Measurements from ENCODE around the gene COQ10A. TPM values are rescaled to one million over a fixed set of nuclear protein-coding genes. Genes with fewer than 3 reads are reported as not detected.

COQ10A gene
- total and polyA plus RNA-seq, 2 donors from 2014 or later = 14.5 to 30.0 TPM

DNA sequence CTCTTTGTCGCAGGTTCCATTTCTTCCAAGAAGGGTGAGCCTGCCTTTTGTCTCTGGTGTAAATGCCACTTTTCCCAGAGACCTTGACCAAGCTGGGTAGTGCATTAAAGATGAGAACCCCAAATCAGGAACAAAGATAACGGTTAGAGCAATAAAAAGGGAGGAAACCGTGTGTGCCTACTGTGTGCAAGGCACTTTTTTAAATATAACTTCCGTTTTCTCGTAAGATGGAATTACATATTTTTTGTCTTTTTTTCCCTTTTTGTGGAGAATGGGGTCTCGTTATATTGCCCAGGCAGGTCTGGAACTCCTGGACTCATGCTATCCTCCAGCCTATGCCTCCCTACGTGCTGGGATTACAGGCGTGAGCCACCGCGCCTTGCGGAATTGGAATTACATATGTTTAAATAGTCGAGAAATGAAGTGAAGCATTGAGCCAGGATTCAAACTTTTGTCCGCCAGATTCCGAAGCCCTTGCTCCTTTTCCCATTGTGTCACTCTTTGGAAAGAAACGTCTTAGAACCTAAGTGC, 43.1 kb upstream of the COQ10A start:
- H3K4me1 ChIP-seq (ENCODE audit: control insufficient read depth in 2 of 3, insufficient read depth in 2 of 3, low read depth in 1 of 3, low read length in 3 of 3) = peaks cover 4 to 17% (median 8%) of the 10 kb centered on the region in 3 donors
- no peaks in the 10 kb centered on the region for H3K27me3 ChIP-seq (ENCODE audit: control insufficient read depth, insufficient read depth, low read length)
- H3K27ac ChIP-seq (ENCODE audit: low read depth in 2 of 2, low read length in 2 of 2) = peak overlapping the region in 1 of 2 donors; percentile 63
- peak overlapping the region; percentile 48 to 85 (median 54) for H3K4me3 ChIP-seq (ENCODE audit: low read length in 3 of 3)
- no peaks in the 10 kb centered on the region for H3K9me3 ChIP-seq (ENCODE audit: control insufficient read depth in 2 of 3, insufficient read depth in 1 of 3, low read length in 3 of 3)
- peak overlapping the region in 1 of 3 donors; percentile 75 for H3K9ac ChIP-seq (ENCODE audit: low read length in 3 of 3)
- peaks cover 0 to 2% (median 0%) of the 10 kb centered on the region in 3 donors for H3K36me3 ChIP-seq (ENCODE audit: control insufficient read depth in 2 of 3, insufficient read depth in 3 of 3, low read length in 3 of 3)
- TF ChIP-seq, protein P1, sequence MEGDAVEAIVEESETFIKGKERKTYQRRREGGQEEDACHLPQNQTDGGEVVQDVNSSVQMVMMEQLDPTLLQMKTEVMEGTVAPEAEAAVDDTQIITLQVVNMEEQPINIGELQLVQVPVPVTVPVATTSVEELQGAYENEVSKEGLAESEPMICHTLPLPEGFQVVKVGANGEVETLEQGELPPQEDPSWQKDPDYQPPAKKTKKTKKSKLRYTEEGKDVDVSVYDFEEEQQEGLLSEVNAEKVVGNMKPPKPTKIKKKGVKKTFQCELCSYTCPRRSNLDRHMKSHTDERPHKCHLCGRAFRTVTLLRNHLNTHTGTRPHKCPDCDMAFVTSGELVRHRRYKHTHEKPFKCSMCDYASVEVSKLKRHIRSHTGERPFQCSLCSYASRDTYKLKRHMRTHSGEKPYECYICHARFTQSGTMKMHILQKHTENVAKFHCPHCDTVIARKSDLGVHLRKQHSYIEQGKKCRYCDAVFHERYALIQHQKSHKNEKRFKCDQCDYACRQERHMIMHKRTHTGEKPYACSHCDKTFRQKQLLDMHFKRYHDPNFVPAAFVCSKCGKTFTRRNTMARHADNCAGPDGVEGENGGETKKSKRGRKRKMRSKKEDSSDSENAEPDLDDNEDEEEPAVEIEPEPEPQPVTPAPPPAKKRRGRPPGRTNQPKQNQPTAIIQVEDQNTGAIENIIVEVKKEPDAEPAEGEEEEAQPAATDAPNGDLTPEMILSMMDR (IDR thresholded peaks at IDR 0.05; ENCODE audit: borderline replicate concordance, extremely low read depth, insufficient read depth) = no peak
- intact Hi-C loops (cut with DNase I) = no loop called here
- DNase-seq (no peak), FAIRE-seq (no peak)

DNA sequence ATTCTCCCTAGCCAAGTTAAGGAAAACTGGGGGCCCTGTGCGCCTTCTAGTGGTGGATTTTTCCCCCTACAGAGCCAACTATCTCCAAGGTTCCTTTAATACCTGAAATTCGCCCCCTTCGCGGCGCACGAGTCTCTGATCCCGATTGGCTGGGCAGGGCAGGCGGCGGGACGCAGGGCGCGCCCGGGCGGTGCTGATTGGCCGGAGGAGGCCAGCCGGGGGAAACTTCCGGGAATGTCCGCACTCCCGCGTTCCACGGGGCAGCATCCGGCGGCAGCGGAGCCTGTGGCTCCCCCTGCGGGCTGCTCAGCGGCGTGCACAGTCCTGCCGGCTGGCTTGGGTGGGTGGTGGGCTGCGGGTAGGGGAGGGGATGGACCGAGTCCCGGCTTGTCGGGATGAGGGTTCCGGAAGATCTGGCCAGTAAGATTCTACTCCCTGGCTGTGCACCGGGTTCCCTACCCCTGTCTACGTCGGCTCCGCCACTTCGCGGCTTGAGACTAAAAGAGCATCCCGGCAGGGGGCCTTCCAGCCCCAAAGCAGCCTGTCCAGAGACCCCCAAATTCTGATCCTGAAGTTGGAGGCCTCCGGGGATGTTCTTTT, 42.5 kb upstream of the COQ10A start, which contains the start of gene NABP2:
TSS of gene NABP2 (plus strand) at position 241 of the 600 bp plus-strand sequence. CDS start 515 bp downstream, outside the sequence.
- Histone ChIP-seq H3K4me3 (ENCODE audit: low read length in 3 of 3) (peak within 1 kb of the TSS; percentile 68 to 85 (median 74)), H3K4me1 (ENCODE audit: control insufficient read depth in 2 of 3, insufficient read depth in 2 of 3, low read depth in 1 of 3, low read length in 3 of 3) (peaks cover 4 to 17% (median 8%) of the 10 kb centered on the region in 3 donors), H3K27me3 (ENCODE audit: control insufficient read depth, insufficient read depth, low read length) (no peaks in the 10 kb centered on the region), H3K9ac (ENCODE audit: low read length in 3 of 3) (peak within 1 kb of the TSS; percentile 19 to 85 (median 52)), H3K27ac (ENCODE audit: low read depth in 2 of 2, low read length in 2 of 2) (peak within 1 kb of the TSS in 1 of 2 donors; percentile 63), H3K9me3 (ENCODE audit: control insufficient read depth in 2 of 3, insufficient read depth in 1 of 3, low read length in 3 of 3) (no peaks in the 10 kb centered on the region), H3K36me3 (ENCODE audit: control insufficient read depth in 2 of 3, insufficient read depth in 3 of 3, low read length in 3 of 3) (peaks cover 0 to 2% (median 0%) of the 10 kb centered on the region in 3 donors)
- intact Hi-C loops (cut with DNase I) = no loop called here
- peak; percentile 98 to 100 (median 99) for DNase-seq
- TF ChIP-seq, protein P1 (IDR thresholded peaks at IDR 0.05; ENCODE audit: borderline replicate concordance, extremely low read depth, insufficient read depth) = peak; percentile 81
- peak; percentile 94 for FAIRE-seq

DNA sequence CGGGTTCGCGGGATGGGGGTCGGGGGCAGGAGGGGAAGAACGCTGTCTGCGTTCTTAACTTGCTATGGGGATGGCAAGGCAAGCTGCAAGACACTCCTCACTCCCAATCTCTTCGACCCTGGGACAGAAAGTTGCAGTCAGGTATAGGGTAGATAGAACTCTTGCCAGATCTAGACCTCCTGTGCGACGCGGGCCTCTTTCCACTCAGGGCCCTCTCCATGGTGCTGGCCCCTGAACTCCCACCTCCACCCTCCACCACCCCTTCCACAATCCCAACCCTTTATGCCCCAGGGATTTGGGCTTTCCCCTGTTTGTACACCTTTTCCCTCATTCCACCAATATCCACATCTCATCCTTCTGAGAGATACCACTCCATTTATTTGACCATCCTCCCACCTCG, 41.8 kb upstream of the COQ10A start:
- TF ChIP-seq, protein P1 (IDR thresholded peaks at IDR 0.05; ENCODE audit: borderline replicate concordance, extremely low read depth, insufficient read depth) = no peak
- Histone ChIP-seq H3K9ac (ENCODE audit: low read length in 3 of 3) (peak overlapping the region in 2 of 3 donors; percentile 52 to 85), H3K36me3 (ENCODE audit: control insufficient read depth in 2 of 3, insufficient read depth in 3 of 3, low read length in 3 of 3) (peaks cover 0 to 2% (median 0%) of the 10 kb centered on the region in 3 donors), H3K27me3 (ENCODE audit: control insufficient read depth, insufficient read depth, low read length) (no peaks in the 10 kb centered on the region), H3K27ac (ENCODE audit: low read depth in 2 of 2, low read length in 2 of 2) (peak overlapping the region in 1 of 2 donors; percentile 63), H3K4me1 (ENCODE audit: control insufficient read depth in 2 of 3, insufficient read depth in 2 of 3, low read depth in 1 of 3, low read length in 3 of 3) (peaks cover 4 to 17% (median 8%) of the 10 kb centered on the region in 3 donors), H3K4me3 (ENCODE audit: low read length in 3 of 3) (peak overlapping the region; percentile 68 to 85 (median 74)), H3K9me3 (ENCODE audit: control insufficient read depth in 2 of 3, insufficient read depth in 1 of 3, low read length in 3 of 3) (no peaks in the 10 kb centered on the region)
- FAIRE-seq = no peak
- intact Hi-C loops (cut with DNase I) = no loop called here
- DNase-seq = no peak

All from kidney (tissue), 14 donors.